HG03575 (cell line): ENCODE measurements around the gene CCDC134.

Experiments used
- ATAC-seq: cut with Tn5 transposase; IDR thresholded peaks from one replicate; pipeline ENCODE4 v1.9.1; 2021; ENCODE audit not compliant: unreplicated experiment, insufficient number of reproducible peaks, low FRiP score; ENCODE audit errors: extremely low read depth

CCDC134 gene

DNA sequence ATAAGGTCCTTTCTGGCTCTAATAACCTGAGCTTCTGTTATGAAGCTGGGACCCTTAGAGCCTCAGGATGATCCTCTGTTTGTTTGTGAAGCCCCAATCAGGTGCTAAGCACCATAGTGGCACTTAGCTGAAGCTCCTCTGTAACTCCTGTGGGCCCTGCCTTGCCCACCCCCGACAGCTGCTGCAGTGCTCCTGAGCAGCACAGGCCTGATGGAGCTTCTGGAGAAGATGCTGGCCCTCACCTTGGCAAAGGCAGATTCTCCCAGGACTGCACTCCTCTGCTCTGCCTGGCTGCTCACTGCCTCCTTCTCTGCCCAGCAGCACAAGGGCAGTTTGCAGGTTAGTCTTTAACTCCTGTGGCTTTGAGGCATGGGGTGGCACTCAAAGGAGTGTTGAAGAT, 19.0 kb upstream of the CCDC134 start:
- no peak for ATAC-seq

DNA sequence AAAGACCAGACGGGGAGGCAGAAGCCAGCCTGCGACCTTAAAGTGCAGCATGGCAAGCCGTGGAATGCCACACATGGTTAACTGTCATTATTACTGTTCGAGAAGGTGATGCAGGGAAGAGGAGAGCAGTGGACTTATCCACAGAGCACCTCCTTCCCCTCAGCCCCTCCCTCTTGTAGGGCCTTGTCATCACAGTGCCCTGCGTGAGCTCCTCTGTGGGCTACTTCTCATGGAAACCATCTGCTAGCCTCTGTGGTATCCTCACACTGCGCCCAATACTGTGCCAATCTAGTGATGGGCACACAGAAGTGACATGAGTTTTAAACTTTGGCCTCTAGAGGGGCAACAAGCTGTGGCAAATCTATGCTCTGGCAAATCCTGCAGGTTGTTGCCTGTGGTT, 18.2 kb upstream of the CCDC134 start:
- ATAC-seq: no peak

DNA sequence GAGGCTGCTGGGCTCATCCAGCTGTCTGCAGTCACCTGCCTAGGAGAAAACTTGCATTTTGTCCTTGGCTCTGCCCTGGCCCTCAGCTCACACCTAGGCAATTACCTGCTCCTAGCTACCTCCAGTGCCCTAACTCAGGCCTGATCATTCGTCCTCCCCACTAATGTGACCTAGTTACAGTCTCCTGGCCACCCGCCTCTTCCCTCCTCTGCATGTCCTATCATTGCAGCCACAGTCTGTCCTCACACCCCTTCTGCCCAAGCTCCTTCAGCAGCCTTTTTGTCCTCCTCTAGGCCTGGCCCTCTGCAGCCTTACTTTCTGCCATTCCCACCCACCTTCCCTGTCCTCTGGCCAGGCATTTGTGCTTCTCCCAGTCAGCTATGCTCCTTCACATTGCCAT, 17.7 kb upstream of the CCDC134 start:
- ATAC-seq: no peak

DNA sequence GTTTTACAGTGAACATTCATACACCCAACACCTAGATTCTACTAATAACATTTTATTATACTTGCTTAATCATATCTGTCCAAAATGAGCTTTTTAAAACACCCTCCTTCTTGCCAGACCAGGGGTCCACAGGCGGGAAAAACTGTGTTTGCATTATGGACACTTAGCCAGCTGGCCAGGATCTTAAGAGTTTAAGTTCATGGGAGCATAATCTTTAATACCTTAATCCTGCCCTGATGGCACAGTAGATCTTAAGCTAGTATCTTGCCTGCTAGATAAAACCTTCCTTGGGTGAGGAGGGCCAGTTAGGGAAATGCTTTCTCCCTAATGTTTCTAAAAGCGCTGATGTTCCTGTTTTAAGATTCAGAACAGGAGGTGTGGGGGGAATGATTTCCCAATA, 13.1 kb upstream of the CCDC134 start:
- ATAC-seq: no peak

DNA sequence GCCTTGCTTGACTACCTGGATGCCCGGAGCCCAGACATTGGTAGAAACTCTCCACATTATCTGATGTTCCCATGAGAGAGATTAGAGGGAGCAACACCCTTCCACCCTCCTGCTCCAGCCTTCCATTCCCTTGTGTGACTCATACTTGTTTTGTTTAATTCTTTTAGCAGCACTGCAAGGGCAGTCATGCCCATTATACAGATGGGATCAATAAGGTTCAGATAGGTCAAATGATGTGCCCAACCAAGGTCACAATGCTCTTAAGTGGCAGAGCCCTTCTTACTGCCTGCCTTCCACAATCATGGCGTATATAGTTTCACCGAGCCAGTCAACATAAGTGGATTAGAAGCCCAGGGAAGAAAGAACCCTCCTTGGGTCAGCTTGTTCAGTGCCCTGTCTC, 6.6 kb upstream of the CCDC134 start:
- no peak for ATAC-seq

DNA sequence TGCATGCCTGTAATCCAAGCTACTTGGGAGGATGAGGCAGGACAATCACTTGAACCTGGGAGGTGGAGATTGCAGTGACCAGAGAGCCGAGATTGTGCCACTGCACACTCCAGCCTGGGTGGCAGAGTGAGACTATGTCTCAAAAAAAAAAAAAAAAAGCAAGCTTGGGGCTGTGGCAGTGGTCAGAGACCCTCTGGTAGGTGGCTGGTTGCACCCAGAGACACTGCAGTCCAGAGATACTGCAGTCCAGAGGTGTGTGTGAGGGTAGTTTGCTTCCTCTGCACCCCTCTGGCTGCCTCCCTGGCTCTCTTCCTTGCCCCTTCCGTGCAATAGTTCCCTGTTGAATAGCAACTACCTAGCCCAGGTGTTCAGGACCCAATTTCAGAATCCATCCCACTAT, 1.7 kb upstream of the CCDC134 start:
- ATAC-seq: no peak

DNA sequence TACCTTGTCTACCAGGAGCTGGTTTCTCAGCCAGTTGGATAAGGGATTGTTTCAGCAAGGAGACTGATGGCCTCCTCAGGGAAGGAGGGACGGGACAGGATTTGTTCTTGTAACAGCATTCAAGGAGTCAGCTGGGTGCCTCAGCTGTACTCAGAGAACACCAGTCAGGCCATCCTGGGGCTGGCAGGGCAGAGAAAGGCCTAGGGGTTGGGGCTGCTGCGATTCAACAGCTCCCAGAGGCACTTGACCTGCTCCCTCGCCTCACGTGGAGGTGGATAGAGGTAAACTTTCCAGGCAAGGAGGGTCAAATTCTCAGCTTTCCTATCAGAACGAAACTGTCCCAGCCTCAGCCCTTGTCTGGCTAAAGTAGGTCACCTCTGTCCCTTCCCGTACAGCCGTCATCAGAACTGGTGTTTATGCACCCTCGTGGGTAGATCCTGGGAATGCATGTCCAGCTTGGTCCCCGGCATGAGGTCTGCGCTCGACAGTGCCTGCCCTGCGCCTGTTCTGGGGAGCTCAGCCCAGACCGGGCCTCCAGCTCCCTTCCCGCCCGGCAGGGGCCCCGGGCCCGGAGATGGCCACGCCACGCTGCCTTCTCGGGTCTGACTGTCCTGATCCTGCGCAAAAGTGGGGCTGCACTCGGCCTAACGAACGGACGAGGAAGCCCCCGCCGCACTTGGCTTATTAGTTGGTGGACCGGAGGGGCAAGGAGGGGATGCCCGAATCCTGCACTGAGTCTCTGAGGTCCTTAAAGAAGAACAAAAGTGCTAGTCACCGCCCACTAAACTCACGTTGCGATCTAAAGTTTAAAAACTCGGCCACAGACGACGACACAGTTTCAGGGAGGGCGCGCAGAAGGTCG, 762 bp upstream of the CCDC134 start:
- no peak for ATAC-seq

DNA sequence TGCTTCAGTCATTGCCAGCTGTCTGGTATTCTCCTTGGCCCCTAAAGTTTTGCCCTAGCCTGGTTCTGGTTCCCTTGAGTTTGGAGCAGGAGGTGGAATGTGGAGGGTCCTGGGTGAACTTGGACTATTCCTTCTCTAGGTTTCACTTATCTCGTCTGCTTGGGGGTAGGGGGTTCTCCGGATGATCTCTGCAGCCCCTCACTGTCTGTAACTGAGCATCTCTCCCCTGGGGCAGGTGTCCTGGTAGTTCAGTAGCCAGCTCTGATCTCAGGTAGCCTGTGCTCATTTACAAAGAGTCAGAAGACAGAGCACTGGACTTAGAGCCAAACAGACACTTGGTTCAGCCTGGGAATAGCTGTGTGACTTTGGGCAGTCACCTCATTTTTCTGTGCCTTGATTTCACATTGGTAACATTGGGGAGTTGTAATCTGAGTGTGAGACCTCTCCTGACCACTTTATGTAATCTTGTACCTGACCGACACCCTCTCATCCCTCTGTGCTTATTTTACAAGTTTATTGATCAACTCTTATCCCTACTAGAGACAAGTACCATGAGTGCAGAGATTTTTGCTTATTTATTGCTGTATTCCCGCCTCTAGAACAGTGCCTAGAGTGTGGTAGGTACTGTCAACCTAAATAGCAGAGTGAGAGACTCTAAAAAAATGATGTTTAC, 804 bp downstream of the CCDC134 start:
- ATAC-seq: no peak

DNA sequence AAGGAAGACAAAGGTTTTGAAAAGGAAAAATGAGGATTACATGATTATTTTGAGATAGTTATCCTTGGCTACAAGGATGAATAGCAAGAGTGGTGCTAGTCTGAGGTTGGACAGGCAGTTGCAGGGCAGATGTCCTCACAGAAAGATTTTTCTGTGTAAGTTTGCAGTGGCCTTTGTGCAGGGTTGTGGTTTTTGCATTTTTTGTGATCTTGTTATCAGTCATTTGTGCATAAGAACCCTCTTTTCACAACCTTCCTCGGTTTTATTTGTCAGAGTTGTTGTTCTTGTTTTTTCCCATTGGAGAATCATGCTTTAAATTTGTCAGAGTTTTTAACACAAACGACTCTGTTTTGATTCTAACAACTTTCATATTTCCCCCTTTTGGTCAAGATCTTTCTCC, 1.4 kb downstream of the CCDC134 start:
- no peak for ATAC-seq

DNA sequence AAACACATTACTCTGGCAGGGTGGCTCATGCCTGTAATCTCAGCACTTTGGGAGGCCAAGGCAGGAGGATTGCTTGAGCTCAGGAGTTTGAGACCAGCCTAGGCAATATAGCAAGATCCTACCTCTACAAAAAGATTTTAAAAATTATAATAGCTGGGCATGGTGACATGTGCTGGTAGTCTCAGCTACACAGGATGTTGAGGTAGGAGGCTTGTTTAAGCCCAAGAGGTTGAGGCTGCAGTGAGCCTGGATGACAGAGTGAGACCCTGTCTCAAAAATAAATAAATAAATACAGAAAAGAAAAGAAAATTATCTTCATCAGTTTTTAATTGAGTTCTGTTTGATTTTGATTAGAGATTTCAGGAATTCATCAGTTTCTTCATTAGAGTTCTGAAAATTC, 5.2 kb downstream of the CCDC134 start:
- ATAC-seq: no peak

DNA sequence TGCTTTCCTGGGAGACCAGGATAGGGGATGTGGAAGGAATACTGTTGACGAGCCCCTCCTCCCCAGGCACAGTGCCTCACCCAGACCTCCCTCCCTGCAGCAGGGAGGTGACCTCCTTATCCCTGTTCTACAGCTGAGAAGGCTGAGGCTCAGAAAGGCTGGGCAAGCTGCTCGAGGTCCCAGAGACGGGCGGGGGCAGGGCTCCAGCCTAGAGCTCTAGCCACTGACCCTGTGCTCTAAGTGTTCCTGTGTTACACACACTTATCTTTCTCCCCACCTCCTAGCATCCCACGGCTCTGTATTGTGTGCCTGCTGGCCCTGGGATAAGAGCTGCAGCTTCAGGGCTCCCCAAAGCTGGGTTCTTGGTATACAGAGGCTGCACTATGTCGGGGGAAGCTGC, 7.9 kb downstream of the CCDC134 start:
- ATAC-seq: no peak

DNA sequence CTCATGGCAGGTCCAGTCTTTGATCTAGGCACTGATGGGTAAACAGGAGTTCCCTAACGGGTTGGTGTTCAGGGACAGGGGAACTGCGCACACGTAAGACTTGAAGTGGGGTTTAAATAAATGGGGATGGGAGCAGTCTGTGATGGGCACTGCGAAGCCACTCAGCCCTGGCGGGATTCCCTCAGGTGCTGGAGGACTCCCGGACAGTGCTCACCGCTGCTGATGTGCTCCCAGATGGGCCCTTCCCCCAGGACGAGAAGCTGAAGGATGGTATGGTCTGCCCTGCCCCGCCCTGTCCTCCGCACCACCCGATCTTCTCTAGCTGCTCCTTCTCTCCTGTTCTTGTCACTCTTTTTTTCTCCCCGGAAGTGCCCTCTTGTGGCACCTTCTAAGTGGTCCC, 9.5 kb downstream of the CCDC134 start:
- ATAC-seq: no peak

DNA sequence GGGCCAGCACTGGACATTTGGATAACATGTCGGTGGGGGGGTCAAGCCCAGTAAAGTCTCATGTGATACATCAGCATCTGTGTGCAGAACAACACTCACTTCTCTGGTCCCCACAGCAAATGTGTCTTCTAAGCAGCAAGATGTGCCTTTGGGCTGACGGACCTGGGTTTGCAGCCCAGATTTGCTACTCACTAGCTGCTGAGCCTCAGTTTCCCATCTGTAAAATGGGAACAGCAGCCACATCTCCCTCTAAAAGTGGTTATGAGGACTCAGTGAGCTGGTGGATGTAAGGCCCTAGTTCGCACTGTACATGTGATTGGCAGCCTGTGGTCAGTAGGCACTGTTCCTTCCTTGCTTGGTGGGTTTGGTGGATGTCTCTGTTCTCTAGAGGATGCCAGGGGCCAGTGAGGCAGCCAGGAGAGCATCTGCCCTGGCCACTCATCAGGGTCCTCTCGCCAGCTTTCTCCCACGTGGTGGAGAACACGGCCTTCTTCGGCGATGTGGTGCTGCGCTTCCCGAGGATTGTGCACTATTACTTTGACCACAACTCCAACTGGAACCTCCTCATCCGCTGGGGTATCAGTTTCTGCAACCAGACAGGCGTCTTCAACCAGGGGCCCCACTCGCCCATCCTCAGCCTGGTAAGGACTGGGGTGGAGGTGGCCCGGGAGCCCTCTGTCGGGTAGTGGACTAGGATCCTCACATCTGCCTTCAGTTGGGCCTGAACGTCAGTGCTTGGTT, 12.5 kb downstream of the CCDC134 start:
- no peak for ATAC-seq

DNA sequence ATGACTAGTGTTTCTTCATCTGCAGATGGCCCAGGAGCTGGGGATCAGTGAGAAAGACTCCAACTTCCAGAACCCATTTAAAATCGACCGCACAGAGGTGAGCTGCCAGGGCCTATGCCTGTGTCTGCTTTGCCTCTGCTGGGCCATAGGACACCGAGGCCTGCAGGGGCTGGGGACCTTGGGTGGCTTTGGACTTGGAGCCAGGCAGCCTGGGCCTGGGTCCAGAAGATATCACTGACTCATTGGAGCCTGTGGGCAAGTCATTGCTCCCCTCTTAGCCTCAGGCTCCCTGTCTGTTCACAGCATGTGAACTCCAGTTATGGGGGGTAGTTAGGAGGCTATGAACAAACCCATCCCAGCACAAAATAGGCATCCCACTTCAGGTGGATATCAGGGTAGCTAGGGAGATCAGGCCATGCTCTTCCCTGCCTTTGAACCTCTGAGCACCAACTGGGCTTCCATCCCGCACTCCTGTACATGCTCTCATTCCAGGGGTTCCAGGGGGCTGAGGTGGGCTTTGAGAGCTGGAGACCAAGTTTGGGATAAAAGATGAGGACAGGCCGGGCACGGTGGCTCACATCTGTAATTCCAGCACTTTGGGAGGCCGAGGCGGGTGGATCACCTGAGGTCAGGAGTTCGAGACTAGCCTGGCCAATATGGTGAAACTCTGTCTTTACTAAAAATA, 13.4 kb downstream of the CCDC134 start:
- ATAC-seq: no peak

DNA sequence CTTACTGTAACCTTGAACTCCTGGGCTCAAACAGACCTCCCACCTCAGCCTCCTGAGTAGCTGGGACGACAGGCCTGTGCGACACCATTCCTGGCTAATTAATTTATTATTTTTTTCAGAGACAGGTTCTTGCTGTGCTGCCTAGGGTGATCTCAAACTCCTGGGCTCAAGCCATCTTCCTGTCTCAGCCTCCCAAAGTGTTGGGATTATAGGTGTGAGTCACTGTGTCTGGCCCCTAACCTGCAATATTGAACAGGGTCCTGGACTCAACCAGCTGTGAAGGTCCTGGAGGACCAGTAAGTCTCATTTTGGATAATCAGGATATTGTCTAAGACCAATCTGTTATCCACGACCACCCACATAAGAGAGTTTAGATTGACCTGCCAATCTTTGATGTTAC, 15.2 kb downstream of the CCDC134 start:
- no peak for ATAC-seq

DNA sequence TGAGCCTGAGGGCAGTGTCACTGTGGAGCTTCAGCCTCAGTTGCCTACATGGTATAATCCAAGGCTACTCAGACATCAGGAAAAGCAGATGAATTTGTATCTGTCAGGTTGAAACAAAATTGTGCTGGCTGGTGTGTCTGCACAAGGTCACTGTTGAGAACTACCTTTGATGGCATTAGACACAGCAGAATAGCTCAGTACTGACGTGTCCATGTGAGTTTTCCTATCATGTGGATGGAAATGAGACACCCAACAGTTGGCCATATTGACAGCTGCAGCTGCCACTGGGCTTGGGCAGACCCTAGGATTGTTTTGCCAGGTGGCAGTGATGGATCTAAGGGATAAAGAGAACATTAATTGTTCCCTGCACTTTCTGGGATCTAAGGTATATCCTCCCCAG, 15.8 kb downstream of the CCDC134 start:
- ATAC-seq: no peak

DNA sequence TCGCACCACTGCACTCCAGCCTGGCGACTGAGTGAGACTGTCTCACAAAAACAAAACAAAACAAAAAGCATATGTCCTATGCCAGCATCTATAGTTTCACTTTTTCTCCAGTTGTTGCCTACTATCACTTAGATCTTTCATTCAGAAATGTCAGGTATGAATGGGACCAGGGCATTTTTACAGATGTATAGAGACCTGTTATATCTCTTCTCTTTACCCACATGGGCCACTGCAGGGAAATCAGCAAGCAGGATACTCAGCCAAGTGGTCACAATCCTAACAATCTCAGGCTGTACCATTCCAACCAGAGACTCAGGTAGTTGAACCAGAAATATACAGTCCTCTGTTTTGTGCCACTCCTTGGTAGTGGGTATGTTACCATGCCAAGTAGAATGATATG, 16.4 kb downstream of the CCDC134 start:
- ATAC-seq: no peak

DNA sequence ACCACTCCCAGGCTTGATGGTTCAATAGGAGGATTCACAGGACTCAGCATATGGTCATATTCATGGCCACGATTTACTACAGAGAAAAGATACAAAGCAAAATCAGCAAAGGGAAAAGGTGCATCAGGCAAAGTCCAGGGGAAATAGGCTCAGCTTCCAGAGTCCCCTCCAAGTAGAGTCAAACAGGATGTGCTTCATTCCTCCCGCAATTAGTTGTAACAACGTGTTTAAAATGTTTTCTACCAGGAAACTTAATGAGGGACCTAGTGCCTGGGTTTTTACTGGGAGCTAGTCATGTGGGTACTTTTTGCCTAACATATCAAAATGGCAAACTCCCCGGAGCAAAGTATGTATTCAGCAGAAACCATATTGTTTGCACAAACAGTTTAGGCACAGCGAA, 17.5 kb downstream of the CCDC134 start:
- no peak for ATAC-seq

DNA sequence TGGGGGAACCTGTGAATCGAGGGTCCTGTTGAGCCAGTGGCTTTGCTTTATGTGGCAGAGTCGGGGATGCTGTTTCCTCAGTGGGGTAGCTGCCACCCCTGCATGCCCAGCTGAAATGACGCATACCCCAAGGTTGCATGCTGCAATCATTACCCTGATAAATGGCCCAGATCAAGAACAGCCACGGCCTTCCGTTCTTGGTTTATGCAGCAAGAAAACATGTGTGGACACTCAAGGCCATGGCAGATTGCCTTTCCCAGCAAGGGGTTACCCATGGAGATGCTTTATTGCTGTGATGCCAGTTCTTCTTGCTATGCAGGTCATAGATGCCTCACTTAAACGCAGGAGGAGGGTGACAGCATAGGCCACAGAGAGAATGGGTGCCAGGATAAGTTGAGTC, 18.1 kb downstream of the CCDC134 start:
- ATAC-seq: no peak
